Chondrocyte (in vitro differentiated cells): Measurements from ENCODE around the gene ARMC6. TPM values are rescaled to one million over a fixed set of nuclear protein-coding genes. Genes with fewer than 3 reads are reported as not detected.

Experiments
- DNase-seq: peaks from one replicate; pipeline ENCODE4 v3.0.0; 2021; ENCODE audit warnings: mixed read lengths, low spot score
- H3K27ac Mint-ChIP-seq: one replicate; pipeline ENCODE4 v1.8.0; 2021; ENCODE audit warnings: mild to moderate bottlenecking, moderate library complexity, mixed read lengths; ENCODE audit not compliant: unreplicated experiment
- H3K27me3 Mint-ChIP-seq: 2 replicates; pipeline ENCODE4 v1.8.0; 2021; ENCODE audit warnings: low read depth, mixed read lengths
- H3K36me3 Mint-ChIP-seq: 2 replicates; pipeline ENCODE4 v1.8.0; 2021; ENCODE audit warnings: low read depth, mixed read lengths
- H3K4me1 Mint-ChIP-seq: 2 replicates; pipeline ENCODE4 v1.8.0; 2021; ENCODE audit warnings: low read depth, mild to moderate bottlenecking, mixed read lengths
- H3K4me3 Mint-ChIP-seq: one replicate; pipeline ENCODE4 v1.8.0; 2021; ENCODE audit warnings: mild to moderate bottlenecking, moderate library complexity, mixed read lengths; ENCODE audit not compliant: unreplicated experiment
- H3K9me3 Mint-ChIP-seq: 2 replicates; pipeline ENCODE4 v1.8.0; 2021; ENCODE audit warnings: low read depth, mixed read lengths
- total RNA-seq: library from RNA; stranded (reverse); gene quantifications from 3 replicates; pipeline ENCODE4 v1.2.1, GENCODE V29; 2021
- TF ChIP-seq, protein P1 (sequence below): fragments of 200-600 bp; sonication (generic); IDR thresholded peaks from 2 replicates; pipeline ENCODE4 v1.5.0; 2021; ENCODE audit warnings: antibody characterized with exemption, mild to moderate bottlenecking, moderate library complexity

ARMC6 gene
- total RNA-seq, 1 donor from 2014 or later: 26.8 TPM

DNA sequence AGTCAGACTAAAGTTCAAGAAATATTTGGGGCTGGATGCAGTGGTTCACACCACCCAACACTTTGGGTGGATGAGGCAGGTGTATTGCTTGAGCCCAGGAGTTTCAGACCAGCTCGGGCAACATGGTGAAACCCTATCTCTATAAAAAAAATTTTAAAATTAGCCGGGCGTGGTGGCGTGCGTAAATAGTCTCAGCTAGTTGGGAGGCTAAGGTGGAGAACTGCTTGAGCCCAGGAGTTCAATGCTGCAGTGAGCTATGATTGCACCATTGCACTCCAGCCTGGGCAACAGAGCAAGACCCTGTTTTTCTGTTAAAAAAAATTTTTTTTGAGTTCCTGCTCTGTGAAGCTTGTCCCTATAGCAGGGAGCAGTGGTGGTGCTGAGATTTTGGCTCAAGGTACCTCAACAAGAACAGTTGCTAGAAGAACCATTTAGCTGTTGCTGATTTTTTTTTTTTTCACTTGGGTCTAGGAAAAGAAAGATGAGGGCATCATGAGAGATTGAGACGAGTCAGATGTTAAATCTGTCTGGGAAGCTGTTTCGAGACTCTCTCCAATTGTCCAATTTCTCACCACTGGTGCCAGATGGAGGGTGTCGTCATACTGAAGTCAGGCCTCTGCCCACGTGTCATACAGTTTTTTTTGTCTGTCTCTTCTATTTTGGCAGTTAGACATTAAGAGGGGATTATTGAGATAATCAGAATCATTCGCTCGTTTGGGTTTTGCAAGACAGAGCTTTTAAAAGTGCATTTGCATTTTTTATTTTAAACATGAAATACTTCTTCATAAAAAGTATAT is 34.1 kb downstream of the ARMC6 start:
- TF ChIP-seq, protein P1, sequence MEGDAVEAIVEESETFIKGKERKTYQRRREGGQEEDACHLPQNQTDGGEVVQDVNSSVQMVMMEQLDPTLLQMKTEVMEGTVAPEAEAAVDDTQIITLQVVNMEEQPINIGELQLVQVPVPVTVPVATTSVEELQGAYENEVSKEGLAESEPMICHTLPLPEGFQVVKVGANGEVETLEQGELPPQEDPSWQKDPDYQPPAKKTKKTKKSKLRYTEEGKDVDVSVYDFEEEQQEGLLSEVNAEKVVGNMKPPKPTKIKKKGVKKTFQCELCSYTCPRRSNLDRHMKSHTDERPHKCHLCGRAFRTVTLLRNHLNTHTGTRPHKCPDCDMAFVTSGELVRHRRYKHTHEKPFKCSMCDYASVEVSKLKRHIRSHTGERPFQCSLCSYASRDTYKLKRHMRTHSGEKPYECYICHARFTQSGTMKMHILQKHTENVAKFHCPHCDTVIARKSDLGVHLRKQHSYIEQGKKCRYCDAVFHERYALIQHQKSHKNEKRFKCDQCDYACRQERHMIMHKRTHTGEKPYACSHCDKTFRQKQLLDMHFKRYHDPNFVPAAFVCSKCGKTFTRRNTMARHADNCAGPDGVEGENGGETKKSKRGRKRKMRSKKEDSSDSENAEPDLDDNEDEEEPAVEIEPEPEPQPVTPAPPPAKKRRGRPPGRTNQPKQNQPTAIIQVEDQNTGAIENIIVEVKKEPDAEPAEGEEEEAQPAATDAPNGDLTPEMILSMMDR: no peak
- H3K36me3 Mint-ChIP-seq: no peaks in the 10 kb centered on the region
- no peak for DNase-seq
- no peaks in the 10 kb centered on the region for H3K27me3 Mint-ChIP-seq
- no peaks in the 10 kb centered on the region for H3K9me3 Mint-ChIP-seq
- H3K4me3 Mint-ChIP-seq: no peak overlapping the region
- peaks cover 22% of the 10 kb centered on the region for H3K4me1 Mint-ChIP-seq
- H3K27ac Mint-ChIP-seq: no peak overlapping the region

GRCh38 chr19:19068659-19069654 is 35.6 kb downstream of the ARMC6 start:
- H3K27ac Mint-ChIP-seq: no peak overlapping the region
- no peak for DNase-seq

DNA sequence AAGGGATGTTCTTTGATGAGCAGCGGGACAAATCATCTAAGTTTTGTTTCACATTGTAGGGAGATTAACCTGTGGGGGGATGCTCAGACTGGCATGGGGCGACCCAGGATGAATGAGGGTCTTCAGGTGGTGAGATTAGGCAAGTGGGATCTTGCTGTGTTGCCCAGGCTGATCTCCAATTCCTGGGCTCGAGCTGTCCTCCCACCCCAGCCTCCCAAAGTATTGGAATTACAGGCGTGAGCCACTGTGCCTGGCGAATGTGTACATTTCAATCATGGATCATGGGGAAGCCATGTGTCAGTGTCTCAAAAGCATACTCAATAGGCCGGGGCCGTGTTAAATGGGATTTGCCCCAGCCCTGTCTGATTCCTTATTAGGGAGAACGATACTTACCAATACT is 38.5 kb downstream of the ARMC6 start:
- Mint-ChIP-seq H3K4me1 (no peaks in the 10 kb centered on the region), H3K36me3 (peaks cover 5% of the 10 kb centered on the region), H3K27ac (no peak overlapping the region), H3K9me3 (no peaks in the 10 kb centered on the region), H3K4me3 (no peak overlapping the region), H3K27me3 (no peaks in the 10 kb centered on the region)
- DNase-seq: no peak
- TF ChIP-seq, protein P1: no peak

More at GRCh38 chr19:19068659-19069654, 35.6 kb downstream of the ARMC6 start:
- no peaks in the 10 kb centered on the region for H3K9me3 Mint-ChIP-seq
- no peak overlapping the region for H3K4me3 Mint-ChIP-seq
- peaks cover 1% of the 10 kb centered on the region for H3K36me3 Mint-ChIP-seq
- H3K4me1 Mint-ChIP-seq: peaks cover 14% of the 10 kb centered on the region
- no peaks in the 10 kb centered on the region for H3K27me3 Mint-ChIP-seq
- TF ChIP-seq, protein P1: no peak

DNA sequence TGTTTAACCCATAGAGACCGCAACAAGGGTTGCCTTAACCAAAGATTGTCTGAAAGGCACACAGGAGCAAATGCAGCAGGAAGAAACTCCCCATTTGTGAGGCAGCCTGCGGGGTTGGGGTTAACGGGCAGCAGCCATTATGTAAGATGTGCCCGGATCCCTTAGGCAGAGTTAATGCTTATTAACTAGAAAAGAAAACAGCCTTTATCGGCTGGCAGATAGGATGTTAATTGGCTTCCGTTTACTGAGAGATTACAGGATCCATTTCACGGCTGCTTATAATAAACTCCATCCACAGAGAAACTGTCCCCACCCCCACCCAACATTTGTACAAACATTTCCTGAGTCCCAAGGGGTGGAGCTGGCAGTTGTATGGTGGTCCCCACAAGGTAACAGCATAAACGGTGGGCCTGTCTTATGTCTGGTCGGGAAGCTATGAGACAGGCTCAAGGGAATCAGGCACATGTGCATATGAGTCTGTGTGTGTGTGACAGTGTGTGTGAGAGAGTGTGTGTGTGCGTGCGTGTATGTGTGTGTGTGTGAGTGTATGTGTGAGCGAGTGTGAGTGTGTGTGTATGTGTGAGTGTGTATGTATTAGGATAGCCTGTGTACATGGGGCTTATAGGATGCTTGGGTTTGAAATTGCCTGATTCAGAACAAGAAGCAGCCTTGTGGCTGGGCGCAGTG is 40.9 kb downstream of the ARMC6 start:
- Mint-ChIP-seq H3K4me1 (no peaks in the 10 kb centered on the region), H3K36me3 (peaks cover 8% of the 10 kb centered on the region), H3K9me3 (no peaks in the 10 kb centered on the region), H3K27me3 (no peaks in the 10 kb centered on the region), H3K4me3 (no peak overlapping the region), H3K27ac (no peak overlapping the region)
- TF ChIP-seq, protein P1: no peak
- DNase-seq: no peak

- TF ChIP-seq, protein P1: no peak
- Mint-ChIP-seq H3K4me3 (no peak overlapping the region), H3K36me3 (peaks cover 8% of the 10 kb centered on the region), H3K27me3 (no peaks in the 10 kb centered on the region), H3K9me3 (no peaks in the 10 kb centered on the region), H3K4me1 (no peaks in the 10 kb centered on the region), H3K27ac (no peak overlapping the region)
- no peak for DNase-seq
These were observed 41.7 kb downstream of the ARMC6 start for GRCh38 chr19:19075126-19075525.
